ENCODE results near the gene RASAL2. TPM values are rescaled to one million over a fixed set of nuclear protein-coding genes. Genes with fewer than 3 reads are reported as not detected.

The RASAL2 gene
- total and polyA plus RNA-seq, 5 experiments from 2014 or later: not detected

DNA sequence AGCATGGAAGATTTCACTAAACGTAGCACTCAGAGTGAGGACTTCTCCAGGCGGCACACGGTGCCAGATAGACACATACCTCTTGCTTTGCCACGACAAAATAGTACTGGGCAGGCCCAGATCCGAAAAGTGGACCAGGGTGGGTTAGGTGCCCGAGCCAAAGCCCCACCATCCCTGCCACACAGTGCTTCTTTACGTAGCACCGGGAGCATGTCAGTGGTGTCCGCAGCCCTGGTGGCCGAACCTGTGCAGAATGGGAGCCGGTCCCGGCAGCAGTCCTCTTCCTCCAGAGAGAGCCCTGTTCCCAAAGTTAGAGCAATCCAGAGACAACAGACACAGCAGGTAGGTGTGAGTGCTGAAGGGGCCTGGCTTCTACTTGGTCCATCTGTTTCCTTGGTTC lies 364.3 kb downstream of the RASAL2 start:
- no peak for DNase-seq
- Mint-ChIP-seq H3K36me3 (no peaks in the 10 kb centered on the region), H3K27me3 (peaks cover 0 to 5% (median 0%) of the 10 kb centered on the region in 5 donors), H3K27ac (no peak overlapping the region), H3K9me3 (no peaks in the 10 kb centered on the region), H3K4me1 (no peaks in the 10 kb centered on the region), H3K4me3 (no peak overlapping the region)
- ATAC-seq: no peak
- POLR2A ChIA-PET: no interaction called here

DNA sequence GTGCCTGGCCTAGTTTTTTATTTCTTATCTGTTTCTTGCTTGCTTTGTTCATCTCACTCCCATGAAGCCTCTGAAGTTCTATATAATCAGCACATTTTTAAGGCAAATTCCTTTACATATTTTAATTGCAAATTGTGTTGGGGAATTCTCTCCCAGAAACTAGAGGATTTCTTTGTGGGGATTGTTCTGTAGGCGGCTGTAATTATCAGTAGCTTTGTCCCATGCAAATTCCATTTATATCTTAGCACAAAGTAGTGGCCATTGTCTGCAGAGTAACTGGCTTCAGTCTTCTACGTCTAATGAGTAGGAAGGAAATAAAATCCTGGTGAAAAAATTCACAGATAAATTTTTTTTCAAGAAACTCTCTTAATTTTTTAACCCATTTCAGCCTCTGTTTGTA lies 367.2 kb downstream of the RASAL2 start:
- ATAC-seq (no peak), DNase-seq (no peak)
- H3K4me1 Mint-ChIP-seq: no peaks in the 10 kb centered on the region
- POLR2A ChIA-PET: no interaction called here
- no peaks in the 10 kb centered on the region for H3K9me3 Mint-ChIP-seq
- H3K27me3 Mint-ChIP-seq: peaks cover 0 to 8% (median 5%) of the 10 kb centered on the region in 5 donors
- no peak overlapping the region for H3K27ac Mint-ChIP-seq
- H3K36me3 Mint-ChIP-seq: no peaks in the 10 kb centered on the region
- no peak overlapping the region for H3K4me3 Mint-ChIP-seq

DNA sequence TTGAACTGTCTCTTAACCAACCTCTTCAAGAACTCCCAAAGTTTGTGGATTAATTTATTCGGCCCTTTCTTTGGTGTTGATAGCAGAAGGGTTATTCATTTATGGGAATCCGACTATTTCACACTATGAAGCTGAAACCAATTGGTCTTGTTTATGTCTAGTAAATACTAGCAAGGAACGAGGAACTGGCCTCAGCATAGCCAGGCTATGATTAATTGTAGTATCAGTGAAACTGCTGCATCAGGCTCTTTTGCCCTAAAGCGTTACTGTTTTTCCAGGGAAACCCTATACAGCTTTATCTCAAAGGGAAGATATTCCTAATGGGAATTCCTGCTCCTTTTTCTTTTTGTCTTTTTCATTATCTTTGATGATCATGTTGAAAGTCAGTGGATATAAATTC lies 367.8 kb downstream of the RASAL2 start:
- H3K4me3 Mint-ChIP-seq: no peak overlapping the region
- DNase-seq (no peak), ATAC-seq (no peak)
- peaks cover 0 to 10% (median 5%) of the 10 kb centered on the region in 5 donors for H3K27me3 Mint-ChIP-seq
- H3K9me3 Mint-ChIP-seq: no peaks in the 10 kb centered on the region
- POLR2A ChIA-PET: no interaction called here
- H3K36me3 Mint-ChIP-seq: no peaks in the 10 kb centered on the region
- H3K4me1 Mint-ChIP-seq: no peaks in the 10 kb centered on the region
- H3K27ac Mint-ChIP-seq: no peak overlapping the region

DNA sequence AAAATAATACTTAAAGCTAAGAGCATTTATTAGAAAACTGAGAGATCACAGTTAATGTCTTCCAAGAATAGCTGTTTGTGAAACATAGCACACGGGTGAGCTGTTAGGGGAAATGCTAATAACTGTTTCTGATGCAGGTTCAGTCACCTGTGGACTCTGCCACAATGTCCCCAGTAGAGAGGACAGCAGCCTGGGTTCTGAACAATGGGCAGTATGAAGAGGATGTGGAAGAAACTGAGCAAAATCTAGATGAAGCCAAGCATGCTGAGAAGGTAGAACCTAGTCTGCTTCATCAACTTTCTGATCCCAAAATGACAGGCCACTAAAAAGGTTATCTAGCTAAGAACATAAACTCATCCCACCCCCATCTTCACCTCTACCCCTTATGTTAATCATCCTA lies 370.2 kb downstream of the RASAL2 start:
- no peak for DNase-seq
- Mint-ChIP-seq H3K36me3 (no peaks in the 10 kb centered on the region), H3K4me1 (no peaks in the 10 kb centered on the region), H3K4me3 (no peak overlapping the region), H3K27ac (no peak overlapping the region), H3K9me3 (no peaks in the 10 kb centered on the region), H3K27me3 (peaks cover 0 to 13% (median 9%) of the 10 kb centered on the region in 5 donors)
- POLR2A ChIA-PET: no interaction called here
- ATAC-seq: no peak

DNA sequence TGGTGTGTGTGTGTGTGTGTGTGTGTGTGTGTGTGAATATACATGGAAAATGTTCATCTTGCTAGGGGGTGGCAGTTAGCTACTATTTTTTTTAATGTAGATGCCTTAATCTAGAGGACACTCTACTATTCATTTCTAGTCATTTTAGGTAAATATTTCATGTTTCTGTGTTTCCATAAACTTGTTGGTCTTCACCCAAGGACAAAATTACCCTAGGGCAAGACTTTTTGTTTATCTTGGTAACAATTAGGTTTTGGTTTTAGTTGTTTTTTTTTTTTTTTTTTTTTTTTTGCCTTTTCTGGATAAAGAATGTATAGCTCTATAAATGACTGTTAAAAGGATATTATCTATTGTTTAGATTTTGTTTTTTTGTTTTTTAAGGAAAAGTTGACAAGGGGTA lies 370.7 kb downstream of the RASAL2 start:
- no peak for DNase-seq
- H3K27me3 Mint-ChIP-seq: peaks cover 0 to 13% (median 9%) of the 10 kb centered on the region in 5 donors
- POLR2A ChIA-PET: interaction anchor here (0.6 kb wide), 1 partner anchor 133 kb away, joined by 4 read pairs; no protein-coding TSS in a partner anchor
- H3K27ac Mint-ChIP-seq: no peak overlapping the region
- H3K9me3 Mint-ChIP-seq: no peaks in the 10 kb centered on the region
- H3K4me3 Mint-ChIP-seq: no peak overlapping the region
- H3K36me3 Mint-ChIP-seq: no peaks in the 10 kb centered on the region
- no peaks in the 10 kb centered on the region for H3K4me1 Mint-ChIP-seq
- ATAC-seq: no peak

DNA sequence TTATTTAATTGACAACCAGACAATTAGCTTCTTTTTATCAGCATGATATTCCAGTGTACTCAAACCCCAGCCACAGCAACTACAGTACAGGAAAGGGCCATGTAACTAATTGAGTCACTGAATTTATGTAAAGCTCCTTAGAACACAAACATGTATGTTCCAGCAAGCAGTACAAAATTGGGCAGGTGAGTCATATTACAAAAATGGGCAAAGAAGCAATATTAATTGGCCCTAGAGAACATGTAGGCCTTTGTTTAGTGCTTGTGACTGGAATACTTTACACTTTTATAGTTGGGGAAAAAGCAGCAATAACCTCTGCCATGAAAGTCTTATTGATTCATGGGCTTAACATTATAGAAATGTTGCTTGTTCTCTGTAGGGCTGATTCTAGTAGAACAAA lies 371.1 kb downstream of the RASAL2 start:
- no peak for DNase-seq
- H3K9me3 Mint-ChIP-seq: no peaks in the 10 kb centered on the region
- H3K36me3 Mint-ChIP-seq: no peaks in the 10 kb centered on the region
- no peak overlapping the region for H3K4me3 Mint-ChIP-seq
- H3K27me3 Mint-ChIP-seq: peaks cover 0 to 13% (median 9%) of the 10 kb centered on the region in 5 donors
- POLR2A ChIA-PET: interaction anchor here (0.6 kb wide), 1 partner anchor 133 kb away, joined by 4 read pairs; no protein-coding TSS in a partner anchor
- no peak overlapping the region for H3K27ac Mint-ChIP-seq
- no peaks in the 10 kb centered on the region for H3K4me1 Mint-ChIP-seq
- no peak for ATAC-seq

DNA sequence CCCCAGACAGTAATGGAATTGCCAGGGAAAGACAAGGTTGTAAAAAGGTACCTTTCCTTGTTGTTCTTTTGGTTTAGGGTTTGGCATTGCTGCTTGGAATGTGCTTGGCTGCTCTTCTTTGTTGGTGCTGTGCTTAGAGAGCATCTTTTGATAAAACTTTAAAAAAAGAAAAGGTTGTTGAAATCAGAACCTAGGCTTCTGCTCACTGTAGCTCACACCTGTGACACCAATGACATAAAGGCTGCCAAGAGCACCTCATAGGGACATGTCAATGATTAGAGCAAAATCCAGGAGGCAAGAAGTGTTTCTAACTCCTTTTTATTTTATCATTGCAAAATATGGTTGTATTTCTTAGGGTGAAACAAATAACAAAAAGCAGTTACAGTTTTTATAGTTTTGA lies 373.9 kb downstream of the RASAL2 start:
- DNase-seq (no peak), ATAC-seq (no peak)
- Mint-ChIP-seq H3K4me1 (no peaks in the 10 kb centered on the region), H3K27ac (no peak overlapping the region), H3K9me3 (no peaks in the 10 kb centered on the region), H3K27me3 (peaks cover 10 to 19% (median 11%) of the 10 kb centered on the region in 5 donors), H3K36me3 (no peaks in the 10 kb centered on the region), H3K4me3 (no peak overlapping the region)
- POLR2A ChIA-PET: no interaction called here

DNA sequence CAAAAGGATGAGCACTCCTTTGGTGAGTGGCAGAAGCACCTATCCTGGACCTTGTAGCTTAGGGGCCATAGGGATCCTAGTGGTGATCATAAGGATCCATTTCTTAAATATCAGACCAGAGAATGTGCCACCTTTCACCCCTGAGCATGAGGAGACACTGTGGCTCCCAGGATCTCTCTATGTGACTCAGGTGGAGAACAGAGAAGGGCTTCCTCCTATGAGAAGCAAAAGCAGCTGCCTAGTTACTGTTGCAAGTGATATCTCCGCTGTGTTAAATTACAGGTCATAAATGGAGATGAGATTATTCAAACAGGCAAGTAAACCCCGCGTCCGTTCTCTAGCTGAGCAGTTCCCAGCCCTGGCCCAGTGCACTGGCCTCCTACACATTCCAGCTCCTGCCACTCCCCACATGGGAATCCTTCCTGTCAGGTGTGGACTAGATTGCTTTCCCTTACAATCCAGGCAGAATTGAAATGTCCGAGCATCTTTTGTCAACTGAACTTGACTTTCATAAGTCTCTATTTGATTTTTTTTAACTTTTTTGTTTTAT lies 376.6 kb downstream of the RASAL2 start:
- Mint-ChIP-seq H3K4me1 (no peaks in the 10 kb centered on the region), H3K27me3 (peaks cover 8 to 26% (median 13%) of the 10 kb centered on the region in 5 donors), H3K27ac (no peak overlapping the region), H3K36me3 (no peaks in the 10 kb centered on the region), H3K4me3 (no peak overlapping the region), H3K9me3 (no peaks in the 10 kb centered on the region)
- no peak for DNase-seq
- ATAC-seq: no peak
- POLR2A ChIA-PET: no interaction called here

DNA sequence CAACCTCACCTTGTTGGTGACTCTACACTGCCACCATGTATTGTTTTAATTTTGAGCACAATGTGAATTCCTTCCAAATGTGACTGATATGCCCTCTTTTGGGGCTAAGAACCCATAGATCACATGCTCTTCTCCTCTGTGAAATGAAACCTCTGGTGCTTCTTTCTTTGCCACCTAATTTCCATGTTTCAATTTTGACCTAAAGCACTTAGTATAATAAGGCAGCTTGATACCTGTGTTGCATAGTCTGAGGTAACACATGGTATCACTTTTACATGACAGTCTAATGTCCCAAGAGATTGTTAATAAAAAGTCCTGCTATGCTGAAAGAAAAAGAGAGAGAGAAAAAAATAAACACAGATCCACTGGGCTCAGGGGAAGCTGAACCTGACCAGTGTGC lies 378.6 kb downstream of the RASAL2 start:
- ATAC-seq (no peak), DNase-seq (no peak)
- POLR2A ChIA-PET: no interaction called here
- Mint-ChIP-seq H3K27ac (no peak overlapping the region), H3K4me3 (no peak overlapping the region), H3K4me1 (no peaks in the 10 kb centered on the region), H3K9me3 (no peaks in the 10 kb centered on the region), H3K27me3 (peaks cover 4 to 37% (median 11%) of the 10 kb centered on the region in 5 donors), H3K36me3 (no peaks in the 10 kb centered on the region)

DNA sequence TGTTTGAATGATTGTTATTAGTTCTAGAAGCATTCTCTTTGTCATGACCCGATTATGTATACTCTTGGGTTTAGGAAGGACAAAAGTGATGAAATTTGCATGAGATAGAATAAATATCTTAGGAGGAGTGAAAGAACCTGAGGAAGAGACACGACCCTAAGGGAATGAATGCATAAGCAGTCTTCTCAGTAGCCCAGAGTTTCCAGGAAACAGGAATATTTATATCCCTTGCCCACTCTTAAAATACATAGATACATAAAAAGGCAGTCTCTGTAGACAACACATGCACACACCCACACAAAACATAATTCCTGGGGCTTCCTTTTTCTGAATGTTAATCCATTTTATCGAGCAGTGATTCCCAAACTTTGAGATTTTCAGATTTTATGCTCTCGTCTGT lies 383.5 kb downstream of the RASAL2 start:
- H3K36me3 Mint-ChIP-seq: no peaks in the 10 kb centered on the region
- DNase-seq (no peak), ATAC-seq (no peak)
- no peaks in the 10 kb centered on the region for H3K4me1 Mint-ChIP-seq
- POLR2A ChIA-PET: no interaction called here
- no peak overlapping the region for H3K4me3 Mint-ChIP-seq
- no peaks in the 10 kb centered on the region for H3K9me3 Mint-ChIP-seq
- H3K27me3 Mint-ChIP-seq: peaks cover 8 to 43% (median 13%) of the 10 kb centered on the region in 5 donors
- no peak overlapping the region for H3K27ac Mint-ChIP-seq

DNA sequence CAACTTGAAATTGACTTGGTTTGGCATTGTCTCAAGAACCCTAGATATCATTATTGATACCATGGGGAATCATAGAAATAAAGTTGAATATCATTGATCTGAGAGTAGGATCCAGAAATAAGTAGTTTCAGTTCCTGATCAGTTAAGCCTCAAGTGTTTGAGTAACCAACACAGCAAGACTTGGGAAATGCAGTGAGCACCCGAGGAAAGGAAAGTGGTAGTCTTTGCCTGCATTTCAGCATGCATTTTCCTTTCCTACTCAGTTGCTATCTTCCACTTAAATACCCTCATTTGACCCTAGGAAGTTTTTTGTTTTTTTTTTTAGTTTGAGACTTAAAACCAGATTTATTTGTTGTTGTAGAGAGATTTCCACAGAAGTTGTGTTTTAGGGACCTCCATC lies 383.9 kb downstream of the RASAL2 start:
- no peak overlapping the region for H3K27ac Mint-ChIP-seq
- DNase-seq (no peak), ATAC-seq (no peak)
- H3K36me3 Mint-ChIP-seq: no peaks in the 10 kb centered on the region
- H3K4me3 Mint-ChIP-seq: no peak overlapping the region
- POLR2A ChIA-PET: no interaction called here
- no peaks in the 10 kb centered on the region for H3K4me1 Mint-ChIP-seq
- H3K9me3 Mint-ChIP-seq: no peaks in the 10 kb centered on the region
- peaks cover 6 to 38% (median 13%) of the 10 kb centered on the region in 5 donors for H3K27me3 Mint-ChIP-seq

DNA sequence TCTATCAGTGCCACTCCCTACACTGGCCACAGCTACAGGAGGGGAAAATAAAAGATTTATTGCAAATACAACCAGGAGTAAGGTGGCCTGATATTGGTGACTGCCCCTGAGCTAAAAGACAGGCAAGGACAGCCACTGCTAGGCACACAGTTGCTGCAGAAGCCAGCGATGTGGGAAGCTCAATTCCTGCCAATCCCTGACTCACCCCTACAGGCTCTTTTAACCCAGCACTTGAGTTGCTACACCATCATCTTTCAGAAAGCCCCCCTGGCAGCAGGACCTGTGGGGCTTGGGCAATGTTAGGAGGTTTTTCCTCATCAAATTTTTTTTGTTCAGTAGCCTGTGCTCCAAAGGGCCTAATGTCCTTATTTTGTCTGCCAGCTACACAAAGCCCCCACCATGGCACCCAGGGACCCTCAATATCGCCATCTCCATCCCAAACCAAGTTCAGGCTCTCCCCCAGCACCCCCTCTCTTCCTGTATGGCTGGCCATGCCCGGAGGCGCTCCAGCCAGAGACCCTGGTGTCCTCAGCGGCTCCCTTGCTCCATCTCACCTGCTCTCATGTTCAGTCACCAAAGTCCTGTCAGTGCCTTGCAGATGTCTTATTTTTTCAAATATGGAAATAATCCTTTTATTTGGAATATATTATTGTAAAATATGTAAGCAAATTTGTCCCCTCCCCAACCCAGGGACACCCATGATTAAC lies 389.5 kb downstream of the RASAL2 start:
- POLR2A ChIA-PET: no interaction called here
- Mint-ChIP-seq H3K27ac (no peak overlapping the region), H3K4me1 (peaks cover 0 to 12% (median 3%) of the 10 kb centered on the region in 4 donors), H3K9me3 (no peaks in the 10 kb centered on the region), H3K4me3 (no peak overlapping the region), H3K27me3 (peaks cover 2 to 25% (median 10%) of the 10 kb centered on the region in 5 donors), H3K36me3 (no peaks in the 10 kb centered on the region)
- DNase-seq (no peak), ATAC-seq (no peak)

DNA sequence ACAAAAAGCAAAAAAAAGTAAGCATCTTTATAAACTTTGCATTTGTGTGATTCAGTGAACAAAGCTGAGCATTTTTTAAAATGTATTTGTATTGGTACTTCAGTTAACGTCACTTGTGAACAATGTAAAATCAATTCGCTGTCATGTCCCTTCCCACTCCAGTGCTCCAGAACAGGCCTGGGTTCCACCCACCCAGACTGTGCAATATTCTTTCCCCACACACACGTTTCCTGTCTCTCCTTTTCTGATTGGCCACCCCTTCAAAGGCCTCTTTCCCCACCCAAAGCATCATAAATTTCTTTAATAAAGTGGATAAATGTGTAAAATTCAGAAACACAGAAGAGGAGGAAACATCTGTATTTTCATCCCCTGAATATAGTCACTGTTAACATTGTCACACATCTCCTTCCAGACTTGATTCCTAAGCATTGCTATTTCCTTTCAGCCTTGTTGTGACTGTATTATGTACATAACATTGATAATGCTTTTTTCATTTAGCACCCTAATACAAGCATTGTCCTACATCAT lies 390.9 kb downstream of the RASAL2 start:
- no peaks in the 10 kb centered on the region for H3K9me3 Mint-ChIP-seq
- no peak overlapping the region for H3K27ac Mint-ChIP-seq
- DNase-seq (no peak), ATAC-seq (no peak)
- peaks cover 0 to 12% (median 3%) of the 10 kb centered on the region in 4 donors for H3K4me1 Mint-ChIP-seq
- H3K36me3 Mint-ChIP-seq: no peaks in the 10 kb centered on the region
- POLR2A ChIA-PET: no interaction called here
- H3K4me3 Mint-ChIP-seq: no peak overlapping the region
- peaks cover 5 to 28% (median 14%) of the 10 kb centered on the region in 5 donors for H3K27me3 Mint-ChIP-seq
